ENCODE data around the gene TVP23A.

DNA sequence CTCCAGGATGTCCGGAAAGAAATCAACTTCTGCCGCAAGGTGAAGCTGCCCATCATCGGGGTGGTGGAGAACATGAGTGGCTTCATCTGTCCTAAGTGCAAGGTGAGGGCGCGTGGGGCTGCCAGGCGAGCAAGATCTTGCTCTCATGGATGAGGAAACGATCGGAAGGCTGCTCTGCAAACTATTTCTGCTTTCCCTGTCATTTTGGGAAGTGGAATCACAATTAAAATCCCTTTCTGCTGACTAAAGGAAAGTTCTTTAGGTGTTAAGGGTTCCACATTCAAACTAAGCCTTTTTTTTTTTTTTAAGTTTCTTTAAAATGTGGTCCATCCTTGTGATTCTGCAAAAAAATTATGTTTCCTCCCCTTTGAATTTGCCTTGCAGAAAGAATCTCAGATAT lies 57.2 kb downstream of the TVP23A start:
- no peak for TF ChIP-seq CTCF (IDR thresholded peaks at IDR 0.05)
- TF ChIP-seq POLR2A (IDR thresholded peaks at IDR 0.05), result no peak
